Caco-2 (cell line): ENCODE measurements around the gene PTCHD1. TPM values are rescaled to one million over a fixed set of nuclear protein-coding genes. Genes with fewer than 3 reads are reported as not detected.

Experiments
- Bru-seq: library from RNA; stranded (reverse); fragments of 400-500 nt; gene quantifications from one replicate; lab custom pipeline; 2021; lab: Mats Ljungman, UMichigan
- BruChase-seq, 2 experiments: library from RNA; stranded (reverse); fragments of 400-500 nt; gene quantifications; one replicate each; lab custom pipeline; 2021; lab: Mats Ljungman, UMichigan
- BruUV-seq: library from RNA; stranded (reverse); fragments of 400-500 nt; replicated peaks from 2 replicates; lab custom pipeline; 2021; lab: Mats Ljungman, UMichigan
- CTCF ChIA-PET: fragments of 300-600 bp; sonication (Branson Sonifier 250); formaldehyde crosslinking; loops from one replicate; lab custom pipeline; 2022; ENCODE audit warnings: antibody characterized with exemption; lab: Charles Lee
- POLR2A ChIA-PET: fragments of 300-600 bp; sonication (Branson Sonifier 250); formaldehyde crosslinking; loops from one replicate; lab custom pipeline; 2022; ENCODE audit warnings: antibody characterized with exemption; lab: Charles Lee
- DNase-seq, 2 experiments: peaks; one replicate each; pipeline versions ENCODE4 v3.0.0 to v3.0.0-alpha.2; 2020 to 2022
- H3K27me3 ChIP-seq: replicated peaks from 2 replicates; pipeline ENCODE4 v1.6.0; 2011; ENCODE audit warnings: low read length; ENCODE audit not compliant: control insufficient read depth, insufficient read depth
- H3K36me3 ChIP-seq: 2 replicates; pipeline ENCODE4 v1.5.1; 2011; ENCODE audit warnings: low read length; ENCODE audit not compliant: control insufficient read depth, insufficient read depth
- H3K4me1 ChIP-seq: fragments of 250-450 bp; sonication (Bioruptor Pico); 2 replicates; pipeline ENCODE4 v1.5.1; 2020; ENCODE audit warnings: mild to moderate bottlenecking
- H3K4me3 ChIP-seq: 2 replicates; pipeline ENCODE4 v1.5.1; 2011; ENCODE audit warnings: low read depth, mild to moderate bottlenecking, control low read depth, low read length
- H3K9me3 ChIP-seq: fragments of 250-450 bp; sonication (Bioruptor Pico); 2 replicates; pipeline ENCODE4 v1.5.1; 2020; ENCODE audit warnings: mild to moderate bottlenecking, moderate library complexity
- H3K27ac Mint-ChIP-seq: one replicate; pipeline ENCODE4 v1.8.0; 2022; ENCODE audit warnings: mixed read lengths; ENCODE audit not compliant: unreplicated experiment
- H3K27me3 Mint-ChIP-seq: one replicate; pipeline ENCODE4 v1.8.0; 2022; ENCODE audit warnings: mixed read lengths; ENCODE audit not compliant: insufficient read depth, unreplicated experiment
- H3K36me3 Mint-ChIP-seq: one replicate; pipeline ENCODE4 v1.8.0; 2022; ENCODE audit warnings: mild to moderate bottlenecking, mixed read lengths; ENCODE audit not compliant: insufficient read depth, unreplicated experiment
- H3K4me1 Mint-ChIP-seq: one replicate; pipeline ENCODE4 v1.8.0; 2022; ENCODE audit warnings: low read depth, mixed read lengths; ENCODE audit not compliant: unreplicated experiment
- H3K4me3 Mint-ChIP-seq: one replicate; pipeline ENCODE4 v1.8.0; 2022; ENCODE audit warnings: mild to moderate bottlenecking, moderate library complexity, mixed read lengths; ENCODE audit not compliant: unreplicated experiment
- H3K9me3 Mint-ChIP-seq: one replicate; pipeline ENCODE4 v1.8.0; 2022; ENCODE audit warnings: mixed read lengths; ENCODE audit not compliant: unreplicated experiment
- intact Hi-C: fragments of 100-400 bp; cut with micrococcal nuclease; formaldehyde crosslinking; loops from one replicate; pipeline ENCODE4 v1.10.0; 2022; ENCODE audit not compliant: unreplicated experiment
- long read RNA-seq: library from polyadenylated mRNA; stranded (forward); transcript quantifications from one replicate; pipeline ENCODE4 v2.0.0, GENCODE V29; 2022
- total RNA-seq: library from RNA; stranded (reverse); gene quantifications from 2 replicates; pipeline ENCODE4 v1.2.3, GENCODE V29; 2022
- TF ChIP-seq, protein P1 (sequence below), 2 experiments: fragments of 200-600 bp in 1 of 2; IDR thresholded peaks; 1 replicate in 1 of 2; 2 replicates in 1 of 2; pipeline versions ENCODE4 v1.5.1 to v1.8.0; 2011 to 2022; ENCODE audit warnings: antibody characterized with exemption in 1 of 2, control low read depth in 1 of 2, inconsistent platforms in 1 of 2, low read depth in 1 of 2, low read length in 1 of 2, mild to moderate bottlenecking in 1 of 2, moderate library complexity in 1 of 2; ENCODE audit not compliant: insufficient read depth in 1 of 2, severe bottlenecking in 1 of 2, unreplicated experiment in 1 of 2

The PTCHD1 gene
- total RNA-seq (not detected in 2 replicates), Bru-seq, nascent RNA (percentile 5 among the genes with signal in this experiment), BruChase-seq, experiment 1, labeled RNA remaining after a 2-hour chase (percentile 8 among the genes with signal in this experiment), BruChase-seq, experiment 2, labeled RNA remaining after a 6-hour chase (percentile 4 among the genes with signal in this experiment)
- long read RNA-seq: 0 reads

DNA sequence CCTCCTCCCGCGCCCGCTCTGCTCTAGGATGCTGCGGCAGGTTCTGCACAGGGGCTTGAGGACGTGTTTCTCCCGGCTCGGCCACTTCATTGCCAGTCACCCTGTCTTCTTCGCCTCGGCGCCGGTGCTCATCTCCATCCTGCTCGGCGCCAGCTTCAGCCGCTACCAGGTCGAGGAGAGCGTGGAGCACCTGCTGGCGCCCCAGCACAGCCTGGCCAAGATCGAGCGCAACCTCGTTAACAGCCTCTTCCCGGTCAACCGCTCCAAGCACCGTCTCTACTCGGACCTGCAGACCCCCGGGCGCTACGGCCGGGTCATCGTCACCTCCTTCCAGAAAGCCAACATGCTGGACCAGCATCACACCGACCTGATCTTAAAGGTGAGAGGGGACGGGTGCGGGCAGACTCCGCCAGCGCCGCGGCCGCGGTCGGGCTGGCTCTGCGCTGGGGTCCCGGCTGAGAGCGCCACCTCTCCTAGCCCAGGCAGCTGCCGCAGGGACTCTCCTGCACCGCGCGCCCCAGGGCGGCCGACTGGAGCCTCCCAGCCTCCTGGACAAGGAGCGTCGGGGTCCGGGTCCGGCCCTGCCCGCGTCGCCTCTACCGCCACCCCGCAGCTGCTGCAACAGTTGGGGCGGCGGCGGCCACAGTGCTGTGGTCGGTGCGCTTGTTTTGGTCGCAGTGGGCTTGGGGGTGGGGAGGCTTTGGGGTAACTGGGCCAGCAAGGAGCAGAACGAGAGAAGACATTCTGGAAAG is at the start of gene PTCHD1:
Gene PTCHD1, plus strand, starts transcription at position 2 of the 752 bp plus-strand sequence. Its CDS starts 27 bp downstream, at position 29.
- Mint-ChIP-seq H3K9me3 (no peaks in the 10 kb centered on the region), H3K27me3 (peaks cover 28% of the 10 kb centered on the region), H3K4me3 (peak within 1 kb of the TSS; percentile 66), H3K4me1 (peaks cover 9% of the 10 kb centered on the region), H3K27ac (no peak within 1 kb of the TSS), H3K36me3 (no peaks in the 10 kb centered on the region)
- H3K4me1 ChIP-seq: no peaks in the 10 kb centered on the region
- intact Hi-C loops: no loop called here
- DNase-seq: no peak
- ChIA-PET CTCF (no interaction called here), POLR2A (no interaction called here)
- BruUV-seq: no TSS peak
- no peaks in the 10 kb centered on the region for H3K36me3 ChIP-seq
- TF ChIP-seq, protein P1, sequence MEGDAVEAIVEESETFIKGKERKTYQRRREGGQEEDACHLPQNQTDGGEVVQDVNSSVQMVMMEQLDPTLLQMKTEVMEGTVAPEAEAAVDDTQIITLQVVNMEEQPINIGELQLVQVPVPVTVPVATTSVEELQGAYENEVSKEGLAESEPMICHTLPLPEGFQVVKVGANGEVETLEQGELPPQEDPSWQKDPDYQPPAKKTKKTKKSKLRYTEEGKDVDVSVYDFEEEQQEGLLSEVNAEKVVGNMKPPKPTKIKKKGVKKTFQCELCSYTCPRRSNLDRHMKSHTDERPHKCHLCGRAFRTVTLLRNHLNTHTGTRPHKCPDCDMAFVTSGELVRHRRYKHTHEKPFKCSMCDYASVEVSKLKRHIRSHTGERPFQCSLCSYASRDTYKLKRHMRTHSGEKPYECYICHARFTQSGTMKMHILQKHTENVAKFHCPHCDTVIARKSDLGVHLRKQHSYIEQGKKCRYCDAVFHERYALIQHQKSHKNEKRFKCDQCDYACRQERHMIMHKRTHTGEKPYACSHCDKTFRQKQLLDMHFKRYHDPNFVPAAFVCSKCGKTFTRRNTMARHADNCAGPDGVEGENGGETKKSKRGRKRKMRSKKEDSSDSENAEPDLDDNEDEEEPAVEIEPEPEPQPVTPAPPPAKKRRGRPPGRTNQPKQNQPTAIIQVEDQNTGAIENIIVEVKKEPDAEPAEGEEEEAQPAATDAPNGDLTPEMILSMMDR (IDR thresholded peaks at IDR 0.05; ENCODE audit: insufficient read depth in 1 of 2, low read depth in 1 of 2, low read length in 1 of 2, severe bottlenecking in 1 of 2, unreplicated experiment in 1 of 2): no peak
- no peak within 1 kb of the TSS for H3K4me3 ChIP-seq
- H3K9me3 ChIP-seq: no peaks in the 10 kb centered on the region
- no peaks in the 10 kb centered on the region for H3K27me3 ChIP-seq

DNA sequence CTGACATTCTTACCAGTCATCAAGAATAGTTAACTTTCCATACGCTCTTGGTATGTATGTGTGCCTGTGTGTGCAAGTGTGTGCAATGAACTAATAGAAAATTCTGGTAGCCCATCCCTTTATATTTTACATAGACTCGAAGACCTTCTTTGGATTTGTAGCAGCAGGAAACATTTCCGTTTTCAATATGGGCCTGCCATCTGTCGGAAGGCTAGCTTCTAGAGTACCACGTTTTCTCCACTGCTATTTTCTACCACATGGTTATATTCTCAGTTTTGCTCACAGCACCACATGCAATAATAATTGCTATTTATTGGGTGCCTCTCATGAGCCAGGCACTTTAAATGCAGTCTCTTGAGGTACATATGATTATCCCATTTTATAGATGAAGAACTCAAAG is 47.9 kb upstream of the PTCHD1 start:
- no peaks in the 10 kb centered on the region for H3K9me3 Mint-ChIP-seq
- H3K27me3 Mint-ChIP-seq: peaks cover 8% of the 10 kb centered on the region
- CTCF ChIA-PET: no interaction called here
- intact Hi-C loops: no loop called here
- H3K4me3 Mint-ChIP-seq: no peak overlapping the region
- no peak for DNase-seq
- POLR2A ChIA-PET: no interaction called here
- no peak overlapping the region for H3K4me3 ChIP-seq
- H3K27ac Mint-ChIP-seq: no peak overlapping the region
- H3K36me3 ChIP-seq: no peaks in the 10 kb centered on the region
- H3K36me3 Mint-ChIP-seq: no peaks in the 10 kb centered on the region
- no TSS peak for BruUV-seq
- H3K27me3 ChIP-seq: no peaks in the 10 kb centered on the region
- no peaks in the 10 kb centered on the region for H3K9me3 ChIP-seq
- TF ChIP-seq, protein P1 (IDR thresholded peaks at IDR 0.05; ENCODE audit: insufficient read depth in 1 of 2, low read depth in 1 of 2, low read length in 1 of 2, severe bottlenecking in 1 of 2, unreplicated experiment in 1 of 2): no peak
- H3K4me1 ChIP-seq: no peaks in the 10 kb centered on the region
- no peaks in the 10 kb centered on the region for H3K4me1 Mint-ChIP-seq

DNA sequence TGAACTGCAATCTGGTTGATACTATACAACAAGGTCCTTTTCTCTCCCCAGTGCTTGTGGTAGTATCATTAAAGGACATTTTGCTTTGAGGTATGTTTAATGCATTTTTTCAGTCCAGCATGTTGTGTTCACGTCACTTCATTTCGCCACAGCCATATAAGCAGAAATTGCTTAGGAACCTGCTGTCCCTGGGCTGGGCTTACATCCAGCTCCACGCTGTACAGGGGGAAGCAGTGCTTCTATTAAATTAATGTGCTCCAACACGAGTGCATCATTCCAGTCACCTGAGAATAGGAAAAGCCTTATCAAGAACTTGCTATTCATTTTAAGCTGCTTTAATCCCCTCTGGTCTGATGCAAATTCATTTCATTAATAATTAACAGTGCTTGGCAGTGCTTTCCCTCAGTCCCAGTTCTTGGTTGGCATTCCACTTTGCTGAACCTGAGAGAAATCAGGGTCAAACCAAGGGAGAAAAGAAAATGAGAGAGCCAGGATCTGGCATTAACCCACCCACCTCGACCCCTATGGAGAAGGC is 47.4 kb upstream of the PTCHD1 start:
- intact Hi-C loops: no loop called here
- no TSS peak for BruUV-seq
- H3K27ac Mint-ChIP-seq: no peak overlapping the region

More for the DNA sequence above, 47.4 kb upstream of the PTCHD1 start:
- Histone ChIP-seq H3K9me3 (no peaks in the 10 kb centered on the region), H3K36me3 (no peaks in the 10 kb centered on the region), H3K4me1 (no peaks in the 10 kb centered on the region), H3K27me3 (no peaks in the 10 kb centered on the region), H3K4me3 (no peak overlapping the region)
- no peak for DNase-seq
- TF ChIP-seq, protein P1 (IDR thresholded peaks at IDR 0.05; ENCODE audit: insufficient read depth in 1 of 2, low read depth in 1 of 2, low read length in 1 of 2, severe bottlenecking in 1 of 2, unreplicated experiment in 1 of 2): no peak
- Mint-ChIP-seq H3K36me3 (no peaks in the 10 kb centered on the region), H3K9me3 (no peaks in the 10 kb centered on the region), H3K4me1 (no peaks in the 10 kb centered on the region), H3K4me3 (no peak overlapping the region), H3K27me3 (peaks cover 8% of the 10 kb centered on the region)
- CTCF ChIA-PET: no interaction called here
- POLR2A ChIA-PET: no interaction called here
